OCI-LY3 (cell line): Measurements from ENCODE around the gene WDFY4.

Source experiments
- H2AFZ ChIP-seq: fragments of 200-600, 300-600 bp; shearing (Covaris generic); 2 replicates; pipeline ENCODE4 v1.6.0; 2014; ENCODE audit warnings: antibody characterized with exemption, low read depth, low read length
- H3K27ac ChIP-seq: fragments of 200-600, 300-600 bp; sonication (generic); 2 replicates; pipeline ENCODE4 v1.5.1; 2014; ENCODE audit warnings: mild to moderate bottlenecking, low read length, moderate library complexity, mixed read lengths
- H3K27me3 ChIP-seq: fragments of 200-600, 300-600 bp; sonication (generic); 2 replicates; pipeline ENCODE4 v1.6.1; 2014; ENCODE audit warnings: low read depth, low read length, mixed read lengths
- H3K36me3 ChIP-seq: fragments of 200-600, 300-600 bp; sonication (generic); replicated peaks from 2 replicates; pipeline ENCODE3; 2014; ENCODE audit warnings: low read depth, low read length, mixed read lengths
- H3K4me1 ChIP-seq: fragments of 300-600, 200-600 bp; sonication (generic); 2 replicates; pipeline ENCODE4 v1.6.1; 2014; ENCODE audit warnings: low read length, mixed read lengths
- H3K4me2 ChIP-seq: fragments of 200-600, 300-600 bp; sonication (generic); 2 replicates; pipeline ENCODE4 v1.6.1; 2014; ENCODE audit warnings: low read length, mixed read lengths
- H3K4me3 ChIP-seq: fragments of 300-600, 200-600 bp; sonication (generic); 2 replicates; pipeline ENCODE4 v1.5.1; 2014; ENCODE audit warnings: antibody characterized with exemption, mild to moderate bottlenecking, low read length, moderate library complexity
- H3K79me2 ChIP-seq: fragments of 300-600, 200-600 bp; shearing (Covaris generic); 2 replicates; pipeline ENCODE4 v1.6.1; 2014; ENCODE audit warnings: mild to moderate bottlenecking, low read length, mixed read lengths
- H3K9ac ChIP-seq: fragments of 300-600, 200-600 bp; shearing (Covaris generic); 2 replicates; pipeline ENCODE4 v1.6.0; 2014; ENCODE audit warnings: mild to moderate bottlenecking, low read length, moderate library complexity
- H3K9me3 ChIP-seq: fragments of 200-600, 300-600 bp; shearing (Covaris generic); 2 replicates; pipeline ENCODE4 v1.6.1; 2014; ENCODE audit warnings: low read length, mixed read lengths; ENCODE audit not compliant: insufficient read depth
- H4K20me1 ChIP-seq: fragments of 200-600, 300-600 bp; sonication (generic); 2 replicates; pipeline ENCODE4 v1.6.1; 2016; ENCODE audit warnings: low read length, mixed read lengths; ENCODE audit not compliant: insufficient read depth
- EZH2phosphoT487 ChIP-seq: fragments of 200-600 bp; shearing (Covaris generic); IDR thresholded peaks from 2 replicates; pipeline ENCODE4 v1.6.1; 2018; ENCODE audit warnings: antibody characterized with exemption, mixed run types, low read depth
- TF ChIP-seq, protein P1 (sequence below): fragments of 200-600, 300-600 bp; sonication (generic); IDR thresholded peaks from 2 replicates; pipeline ENCODE4 v1.5.1; 2014; ENCODE audit warnings: antibody characterized with exemption, low read length, low read depth

The WDFY4 gene

DNA sequence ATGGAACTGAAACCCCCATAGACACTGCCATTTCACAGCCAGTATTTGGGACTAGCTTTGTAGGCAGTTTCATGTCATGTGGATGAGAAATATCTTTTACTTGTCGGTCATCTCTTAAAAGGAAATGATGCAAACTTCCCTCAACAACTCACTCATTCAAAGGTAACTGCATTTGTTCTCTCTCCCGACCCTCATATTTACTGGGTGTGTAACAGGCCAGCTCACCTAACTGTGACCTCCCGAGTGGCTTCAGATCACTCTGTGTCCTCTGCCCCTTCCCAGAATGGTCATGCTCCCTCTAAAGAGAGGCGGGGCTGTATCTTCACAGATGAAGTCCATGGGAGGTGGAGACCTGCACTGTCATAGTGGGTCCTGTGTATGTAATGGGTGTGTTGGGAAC is 240.3 kb downstream of the WDFY4 start:
- Histone ChIP-seq H3K27ac (no peak overlapping the region), H2AFZ (no peak overlapping the region), H3K4me2 (no peak overlapping the region), H3K9ac (no peak overlapping the region), H3K79me2 (no peaks in the 10 kb centered on the region), H3K36me3 (no peaks in the 10 kb centered on the region), H3K4me1 (no peaks in the 10 kb centered on the region), H3K27me3 (no peaks in the 10 kb centered on the region), H4K20me1 (no peaks in the 10 kb centered on the region), H3K4me3 (no peak overlapping the region), H3K9me3 (no peaks in the 10 kb centered on the region)
- TF ChIP-seq, protein P1, sequence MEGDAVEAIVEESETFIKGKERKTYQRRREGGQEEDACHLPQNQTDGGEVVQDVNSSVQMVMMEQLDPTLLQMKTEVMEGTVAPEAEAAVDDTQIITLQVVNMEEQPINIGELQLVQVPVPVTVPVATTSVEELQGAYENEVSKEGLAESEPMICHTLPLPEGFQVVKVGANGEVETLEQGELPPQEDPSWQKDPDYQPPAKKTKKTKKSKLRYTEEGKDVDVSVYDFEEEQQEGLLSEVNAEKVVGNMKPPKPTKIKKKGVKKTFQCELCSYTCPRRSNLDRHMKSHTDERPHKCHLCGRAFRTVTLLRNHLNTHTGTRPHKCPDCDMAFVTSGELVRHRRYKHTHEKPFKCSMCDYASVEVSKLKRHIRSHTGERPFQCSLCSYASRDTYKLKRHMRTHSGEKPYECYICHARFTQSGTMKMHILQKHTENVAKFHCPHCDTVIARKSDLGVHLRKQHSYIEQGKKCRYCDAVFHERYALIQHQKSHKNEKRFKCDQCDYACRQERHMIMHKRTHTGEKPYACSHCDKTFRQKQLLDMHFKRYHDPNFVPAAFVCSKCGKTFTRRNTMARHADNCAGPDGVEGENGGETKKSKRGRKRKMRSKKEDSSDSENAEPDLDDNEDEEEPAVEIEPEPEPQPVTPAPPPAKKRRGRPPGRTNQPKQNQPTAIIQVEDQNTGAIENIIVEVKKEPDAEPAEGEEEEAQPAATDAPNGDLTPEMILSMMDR = no peak
- no peak for TF ChIP-seq EZH2phosphoT487

DNA sequence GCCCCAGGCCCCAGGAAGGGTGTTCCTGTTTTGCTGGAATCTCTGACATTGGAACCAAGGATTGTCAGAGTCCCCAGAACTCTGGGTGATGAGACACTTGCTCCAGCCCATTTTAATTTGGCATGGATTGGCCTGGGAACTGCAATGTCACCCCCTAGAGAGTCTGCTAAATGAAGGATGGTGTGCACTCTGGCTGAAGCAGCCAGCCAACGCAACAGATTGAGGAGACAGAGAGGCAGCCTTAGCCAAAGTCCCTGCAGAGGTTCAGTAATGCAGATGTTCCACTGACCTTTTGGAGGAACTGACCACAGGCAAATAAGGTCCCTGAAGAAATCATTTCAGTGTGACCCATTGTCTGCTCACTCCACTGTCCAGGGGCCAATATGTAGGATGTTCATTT is 241.6 kb downstream of the WDFY4 start:
- no peak overlapping the region for H3K4me3 ChIP-seq
- H2AFZ ChIP-seq = no peak overlapping the region
- H3K9ac ChIP-seq = no peak overlapping the region
- TF ChIP-seq EZH2phosphoT487 = no peak
- TF ChIP-seq, protein P1 = no peak
- no peaks in the 10 kb centered on the region for H3K4me1 ChIP-seq
- H3K9me3 ChIP-seq = no peaks in the 10 kb centered on the region
- H3K79me2 ChIP-seq = no peaks in the 10 kb centered on the region
- no peak overlapping the region for H3K4me2 ChIP-seq
- H4K20me1 ChIP-seq = no peaks in the 10 kb centered on the region
- H3K27me3 ChIP-seq = no peaks in the 10 kb centered on the region
- H3K36me3 ChIP-seq = peaks cover 3% of the 10 kb centered on the region
- H3K27ac ChIP-seq = no peak overlapping the region

DNA sequence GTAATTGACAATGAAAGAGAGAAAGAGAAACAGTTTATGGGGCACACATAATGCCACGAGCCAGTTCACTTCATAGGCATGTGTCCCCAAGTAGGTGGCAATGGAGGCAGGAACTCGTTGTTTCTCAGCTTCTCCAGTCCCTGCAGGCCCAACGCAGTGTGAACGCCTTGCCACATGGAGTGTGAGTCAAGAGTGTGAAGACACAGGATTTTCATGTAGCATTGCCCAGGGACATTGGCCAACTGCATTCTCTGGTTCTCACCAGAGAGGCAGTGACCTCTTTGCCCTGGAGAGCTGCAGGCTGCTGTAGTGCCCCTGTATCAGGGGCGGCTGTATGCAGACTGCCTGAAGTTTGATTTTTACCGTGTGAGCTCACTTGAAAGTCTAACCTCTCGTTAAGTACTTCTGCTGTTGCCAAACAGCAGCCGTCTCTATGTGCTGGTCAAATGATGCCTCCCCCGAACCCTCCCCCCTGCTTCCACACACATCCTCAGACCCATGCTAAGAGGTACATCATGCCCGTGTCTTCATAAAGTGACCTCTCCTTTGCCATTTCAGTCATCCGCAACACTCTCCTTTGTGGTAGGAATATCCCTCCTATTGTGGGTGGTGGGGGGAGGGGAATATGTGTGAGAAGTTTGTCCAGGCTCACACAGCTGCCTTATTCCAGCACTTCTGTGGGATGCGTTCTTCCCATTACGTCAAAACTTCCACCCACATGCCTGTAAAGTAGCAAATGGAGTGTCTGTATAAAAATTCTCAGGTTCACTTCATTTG is 242.3 kb downstream of the WDFY4 start:
- Histone ChIP-seq H3K4me1 (no peaks in the 10 kb centered on the region), H3K4me3 (no peak overlapping the region), H3K9me3 (no peaks in the 10 kb centered on the region), H2AFZ (no peak overlapping the region), H3K79me2 (no peaks in the 10 kb centered on the region), H3K27me3 (no peaks in the 10 kb centered on the region), H3K36me3 (peaks cover 3% of the 10 kb centered on the region), H3K27ac (no peak overlapping the region), H3K4me2 (no peak overlapping the region), H3K9ac (no peak overlapping the region), H4K20me1 (no peaks in the 10 kb centered on the region)
- TF ChIP-seq, protein P1 = no peak
- TF ChIP-seq EZH2phosphoT487 = no peak

DNA sequence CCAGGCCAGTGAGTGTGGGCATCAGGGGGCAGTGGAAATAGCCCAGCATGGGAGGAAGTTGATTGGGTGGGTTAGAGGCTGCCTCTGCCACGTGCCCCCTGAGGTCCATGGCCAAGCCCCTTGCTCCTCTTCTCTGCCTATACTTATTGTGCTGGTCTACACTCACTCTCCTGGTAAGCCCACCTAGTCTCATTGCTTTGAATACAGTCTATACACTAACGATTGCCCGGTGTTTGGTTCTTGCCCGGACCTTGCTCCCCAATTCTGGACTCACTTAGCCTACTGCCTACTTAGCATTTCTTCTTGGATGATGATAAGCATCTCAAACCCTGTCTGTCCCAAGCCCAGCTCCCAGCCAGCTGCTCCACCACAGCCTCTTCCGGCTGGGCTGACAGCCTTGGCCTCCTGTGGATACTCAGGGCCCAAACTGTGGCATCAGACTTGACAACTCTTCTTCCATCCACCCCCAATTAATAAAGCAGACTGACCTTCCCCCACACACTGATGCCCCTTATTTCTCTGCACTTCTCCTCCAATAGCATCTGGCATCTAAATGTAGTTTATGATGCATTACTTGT is 244.8 kb downstream of the WDFY4 start:
- Histone ChIP-seq H2AFZ (no peak overlapping the region), H3K4me2 (no peak overlapping the region), H3K4me3 (no peak overlapping the region), H3K27ac (no peak overlapping the region), H3K27me3 (no peaks in the 10 kb centered on the region), H3K9me3 (no peaks in the 10 kb centered on the region), H3K36me3 (peaks cover 3% of the 10 kb centered on the region), H3K4me1 (no peaks in the 10 kb centered on the region), H4K20me1 (no peaks in the 10 kb centered on the region), H3K79me2 (no peaks in the 10 kb centered on the region), H3K9ac (no peak overlapping the region)
- TF ChIP-seq, protein P1 = no peak
- no peak for TF ChIP-seq EZH2phosphoT487
